ENCODE results near the gene ZNF444. TPM values are rescaled to one million over a fixed set of nuclear protein-coding genes. Genes with fewer than 3 reads are reported as not detected.

The ZNF444 gene
- total RNA-seq, 1 experiment from 2014 or later, result 92.2 TPM

DNA sequence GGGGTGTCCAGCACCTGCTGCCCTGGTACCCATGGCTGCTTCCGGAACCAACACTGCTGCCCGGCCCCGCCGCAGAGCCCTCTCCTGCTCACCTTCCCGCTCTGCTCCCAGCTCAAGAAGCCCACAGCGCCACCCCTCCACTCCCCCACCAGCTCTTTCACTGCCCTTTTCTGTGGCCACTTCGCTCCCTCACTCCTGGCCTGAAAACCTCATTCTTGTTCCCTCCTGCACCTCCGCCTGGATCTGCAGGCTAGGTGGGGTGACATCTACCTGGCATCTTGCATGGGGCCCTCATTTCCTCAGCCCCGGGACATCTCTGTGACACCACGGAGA, 26.3 kb upstream of the ZNF444 start:
- Histone ChIP-seq H3K4me3 (ENCODE audit: low read depth, low read length) (no peak overlapping the region), H3K9me3 (no peaks in the 10 kb centered on the region), H3K36me3 (ENCODE audit: control insufficient read depth, insufficient read depth, low read length) (peaks cover 8% of the 10 kb centered on the region), H3K27me3 (replicated peaks; ENCODE audit: control insufficient read depth, insufficient read depth, low read length) (no peaks in the 10 kb centered on the region), H3K4me1 (peaks cover 30% of the 10 kb centered on the region)
- H3K4me1 Mint-ChIP-seq (ENCODE audit: low read depth, unreplicated experiment), result peaks cover 28% of the 10 kb centered on the region
- CTCF ChIA-PET, result no interaction called here
- POLR2A ChIA-PET, result no interaction called here
- no peak overlapping the region for H3K4me3 Mint-ChIP-seq (ENCODE audit: unreplicated experiment)
- intact Hi-C loops (cut with micrococcal nuclease; ENCODE audit: unreplicated experiment), result no loop called here
- no peaks in the 10 kb centered on the region for H3K27me3 Mint-ChIP-seq (ENCODE audit: insufficient read depth, unreplicated experiment)
- peak overlapping the region; percentile 85 for H3K27ac Mint-ChIP-seq (ENCODE audit: unreplicated experiment)
- TF ChIP-seq, protein P1, sequence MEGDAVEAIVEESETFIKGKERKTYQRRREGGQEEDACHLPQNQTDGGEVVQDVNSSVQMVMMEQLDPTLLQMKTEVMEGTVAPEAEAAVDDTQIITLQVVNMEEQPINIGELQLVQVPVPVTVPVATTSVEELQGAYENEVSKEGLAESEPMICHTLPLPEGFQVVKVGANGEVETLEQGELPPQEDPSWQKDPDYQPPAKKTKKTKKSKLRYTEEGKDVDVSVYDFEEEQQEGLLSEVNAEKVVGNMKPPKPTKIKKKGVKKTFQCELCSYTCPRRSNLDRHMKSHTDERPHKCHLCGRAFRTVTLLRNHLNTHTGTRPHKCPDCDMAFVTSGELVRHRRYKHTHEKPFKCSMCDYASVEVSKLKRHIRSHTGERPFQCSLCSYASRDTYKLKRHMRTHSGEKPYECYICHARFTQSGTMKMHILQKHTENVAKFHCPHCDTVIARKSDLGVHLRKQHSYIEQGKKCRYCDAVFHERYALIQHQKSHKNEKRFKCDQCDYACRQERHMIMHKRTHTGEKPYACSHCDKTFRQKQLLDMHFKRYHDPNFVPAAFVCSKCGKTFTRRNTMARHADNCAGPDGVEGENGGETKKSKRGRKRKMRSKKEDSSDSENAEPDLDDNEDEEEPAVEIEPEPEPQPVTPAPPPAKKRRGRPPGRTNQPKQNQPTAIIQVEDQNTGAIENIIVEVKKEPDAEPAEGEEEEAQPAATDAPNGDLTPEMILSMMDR (IDR thresholded peaks at IDR 0.05; ENCODE audit: insufficient read depth in 1 of 2, low read depth in 1 of 2, low read length in 1 of 2, severe bottlenecking in 1 of 2, unreplicated experiment in 1 of 2), result no peak
- DNase-seq, result no peak
- no peaks in the 10 kb centered on the region for H3K9me3 Mint-ChIP-seq (ENCODE audit: unreplicated experiment)
- H3K36me3 Mint-ChIP-seq (ENCODE audit: insufficient read depth, unreplicated experiment), result peaks cover 61% of the 10 kb centered on the region
- no TSS peak for BruUV-seq (replicated peaks)

DNA sequence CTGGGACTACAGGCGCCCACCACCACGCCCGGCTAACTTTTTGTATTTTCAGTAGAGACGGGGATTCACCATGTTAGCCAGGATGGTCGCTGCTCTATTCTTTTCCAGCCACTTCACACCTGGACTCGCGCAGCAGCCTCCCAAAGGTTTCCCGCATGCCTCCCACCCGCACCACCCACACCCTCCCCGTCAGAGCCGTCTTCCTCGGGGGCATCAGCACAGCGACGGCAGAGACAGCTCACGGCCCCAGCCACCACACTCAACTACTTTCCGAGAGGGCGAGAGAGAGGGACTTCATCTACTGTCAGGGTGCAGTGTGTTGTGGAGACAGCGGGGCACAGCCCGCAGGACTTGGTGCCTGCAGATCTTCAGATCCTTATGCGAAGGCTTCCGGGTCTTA, 25.6 kb upstream of the ZNF444 start:
- peaks cover 61% of the 10 kb centered on the region for H3K36me3 Mint-ChIP-seq (ENCODE audit: insufficient read depth, unreplicated experiment)
- no TSS peak for BruUV-seq (replicated peaks)
- Histone ChIP-seq H3K4me3 (ENCODE audit: low read depth, low read length) (no peak overlapping the region), H3K4me1 (peaks cover 31% of the 10 kb centered on the region), H3K27me3 (replicated peaks; ENCODE audit: control insufficient read depth, insufficient read depth, low read length) (no peaks in the 10 kb centered on the region), H3K9me3 (no peaks in the 10 kb centered on the region), H3K36me3 (ENCODE audit: control insufficient read depth, insufficient read depth, low read length) (peaks cover 8% of the 10 kb centered on the region)
- intact Hi-C loops (cut with micrococcal nuclease; ENCODE audit: unreplicated experiment), result no loop called here
- no peaks in the 10 kb centered on the region for H3K9me3 Mint-ChIP-seq (ENCODE audit: unreplicated experiment)
- DNase-seq, result no peak
- H3K27me3 Mint-ChIP-seq (ENCODE audit: insufficient read depth, unreplicated experiment), result no peaks in the 10 kb centered on the region
- H3K4me1 Mint-ChIP-seq (ENCODE audit: low read depth, unreplicated experiment), result peaks cover 33% of the 10 kb centered on the region
- CTCF ChIA-PET, result no interaction called here
- POLR2A ChIA-PET, result no interaction called here
- no peak overlapping the region for H3K4me3 Mint-ChIP-seq (ENCODE audit: unreplicated experiment)
- TF ChIP-seq, protein P1 (IDR thresholded peaks at IDR 0.05; ENCODE audit: insufficient read depth in 1 of 2, low read depth in 1 of 2, low read length in 1 of 2, severe bottlenecking in 1 of 2, unreplicated experiment in 1 of 2), result no peak
- H3K27ac Mint-ChIP-seq (ENCODE audit: unreplicated experiment), result no peak overlapping the region

DNA sequence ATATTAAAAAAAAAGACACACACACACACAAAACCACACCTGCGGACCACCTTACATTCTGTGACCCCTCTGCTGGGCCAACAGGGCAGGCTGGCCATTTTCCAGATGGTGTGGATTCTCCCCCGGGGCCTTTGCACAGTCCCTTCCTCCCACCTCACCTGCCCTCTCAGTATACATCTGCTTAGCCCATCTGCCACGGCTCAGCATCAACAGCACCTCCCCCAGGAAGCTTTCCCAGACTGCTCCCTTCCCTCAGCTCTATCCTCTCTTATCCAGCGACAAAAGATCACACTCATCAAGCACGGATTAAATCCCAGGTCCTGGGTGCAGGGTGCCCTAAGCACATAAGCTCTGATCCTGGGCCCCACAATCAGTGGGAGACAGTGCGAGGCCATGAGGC, 24.5 kb upstream of the ZNF444 start:
- no TSS peak for BruUV-seq (replicated peaks)
- H3K4me1 ChIP-seq, result peaks cover 20% of the 10 kb centered on the region

More for the DNA sequence above, 24.5 kb upstream of the ZNF444 start:
- no peaks in the 10 kb centered on the region for H3K9me3 Mint-ChIP-seq (ENCODE audit: unreplicated experiment)
- intact Hi-C loops (cut with micrococcal nuclease; ENCODE audit: unreplicated experiment), result no loop called here
- no peak for DNase-seq
- Histone ChIP-seq H3K36me3 (ENCODE audit: control insufficient read depth, insufficient read depth, low read length) (peaks cover 8% of the 10 kb centered on the region), H3K27me3 (replicated peaks; ENCODE audit: control insufficient read depth, insufficient read depth, low read length) (no peaks in the 10 kb centered on the region), H3K4me3 (ENCODE audit: low read depth, low read length) (no peak overlapping the region), H3K9me3 (no peaks in the 10 kb centered on the region)
- peaks cover 33% of the 10 kb centered on the region for H3K4me1 Mint-ChIP-seq (ENCODE audit: low read depth, unreplicated experiment)
- no peak overlapping the region for H3K4me3 Mint-ChIP-seq (ENCODE audit: unreplicated experiment)
- no peaks in the 10 kb centered on the region for H3K27me3 Mint-ChIP-seq (ENCODE audit: insufficient read depth, unreplicated experiment)
- CTCF ChIA-PET, result interaction anchor here (0.5 kb wide), 1 partner anchor 32 kb away, joined by 5 read pairs; no protein-coding TSS in a partner anchor
- POLR2A ChIA-PET, result no interaction called here
- peaks cover 65% of the 10 kb centered on the region for H3K36me3 Mint-ChIP-seq (ENCODE audit: insufficient read depth, unreplicated experiment)
- H3K27ac Mint-ChIP-seq (ENCODE audit: unreplicated experiment), result no peak overlapping the region
- TF ChIP-seq, protein P1 (IDR thresholded peaks at IDR 0.05; ENCODE audit: insufficient read depth in 1 of 2, low read depth in 1 of 2, low read length in 1 of 2, severe bottlenecking in 1 of 2, unreplicated experiment in 1 of 2), result no peak

All from Caco-2 (cell line).